Body of pancreas (tissue), 4 donors: ENCODE results near the gene TOP1.
A peak's percentile ranks its signal among the peaks of the same experiment; 100 is the strongest.

Experiments
- POLR2A ChIP-seq, 3 donors: fragments of 450-650 bp; IDR thresholded peaks; one replicate each; pipeline ENCODE4 v1.6.1; 2016; ENCODE audit warnings: antibody characterized with exemption in 3 of 3, mild to moderate bottlenecking in 2 of 3
- TF ChIP-seq, protein P1 (sequence below), 7 experiments: fragments of 450-650 bp in 4 of 7; fragments of 200-600 bp in 3 of 7; sonication (generic) in 3 of 7; IDR thresholded peaks; one replicate each; pipeline ENCODE4 v1.5.1; 2016 to 2019; ENCODE audit warnings: antibody characterized with exemption in 7 of 7

DNA sequence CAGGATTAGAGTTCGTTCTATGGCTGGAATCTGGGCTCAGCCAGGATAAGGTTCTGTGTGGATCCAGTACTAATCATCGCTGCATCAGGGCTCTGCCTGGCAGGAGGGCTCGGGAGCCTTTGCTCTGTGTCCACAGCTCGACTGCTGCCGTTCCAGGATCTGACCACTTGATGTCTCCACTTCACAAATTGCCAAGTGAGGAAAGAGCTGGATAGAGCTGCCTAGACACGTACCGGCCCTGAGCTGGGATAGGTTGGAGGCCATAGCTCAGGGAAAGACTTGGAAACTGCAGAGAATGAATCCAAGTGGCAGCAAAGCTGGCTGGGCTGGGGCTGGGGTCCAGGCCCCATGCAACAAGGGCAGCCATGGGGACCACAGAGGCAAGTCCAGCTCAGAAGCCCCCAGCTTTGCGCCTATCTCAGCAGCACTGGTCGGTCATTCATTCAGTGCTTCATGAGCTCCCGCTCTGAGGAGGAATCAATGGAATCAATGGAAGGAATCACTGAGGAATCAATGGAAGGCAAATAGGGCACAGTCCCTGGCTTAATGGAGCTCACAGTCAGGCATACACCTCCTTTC, 38.0 kb upstream of the TOP1 start:
- TF ChIP-seq, protein P1, sequence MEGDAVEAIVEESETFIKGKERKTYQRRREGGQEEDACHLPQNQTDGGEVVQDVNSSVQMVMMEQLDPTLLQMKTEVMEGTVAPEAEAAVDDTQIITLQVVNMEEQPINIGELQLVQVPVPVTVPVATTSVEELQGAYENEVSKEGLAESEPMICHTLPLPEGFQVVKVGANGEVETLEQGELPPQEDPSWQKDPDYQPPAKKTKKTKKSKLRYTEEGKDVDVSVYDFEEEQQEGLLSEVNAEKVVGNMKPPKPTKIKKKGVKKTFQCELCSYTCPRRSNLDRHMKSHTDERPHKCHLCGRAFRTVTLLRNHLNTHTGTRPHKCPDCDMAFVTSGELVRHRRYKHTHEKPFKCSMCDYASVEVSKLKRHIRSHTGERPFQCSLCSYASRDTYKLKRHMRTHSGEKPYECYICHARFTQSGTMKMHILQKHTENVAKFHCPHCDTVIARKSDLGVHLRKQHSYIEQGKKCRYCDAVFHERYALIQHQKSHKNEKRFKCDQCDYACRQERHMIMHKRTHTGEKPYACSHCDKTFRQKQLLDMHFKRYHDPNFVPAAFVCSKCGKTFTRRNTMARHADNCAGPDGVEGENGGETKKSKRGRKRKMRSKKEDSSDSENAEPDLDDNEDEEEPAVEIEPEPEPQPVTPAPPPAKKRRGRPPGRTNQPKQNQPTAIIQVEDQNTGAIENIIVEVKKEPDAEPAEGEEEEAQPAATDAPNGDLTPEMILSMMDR (IDR thresholded peaks at IDR 0.05): peak; percentile 55 to 89 (median 83)
- no peak for TF ChIP-seq POLR2A (IDR thresholded peaks at IDR 0.05)
